Occipital lobe (tissue), 2 donors: Measurements from ENCODE around the gene NKIRAS1. TPM values are rescaled to one million over a fixed set of nuclear protein-coding genes. Genes with fewer than 3 reads are reported as not detected.

Experiments used
- DNase-seq: peaks from one replicate; lab custom pipeline; 2025; lab: John Stamatoyannopoulos, UW
- total RNA-seq: library from RNA; depleted of rRNA; stranded (reverse); fragments of >200 nt; gene quantifications from one replicate; pipeline ENCODE4 v1.2.3, GENCODE V29; 2014

Gene NKIRAS1
- total RNA-seq, result 36.5 TPM

DNA sequence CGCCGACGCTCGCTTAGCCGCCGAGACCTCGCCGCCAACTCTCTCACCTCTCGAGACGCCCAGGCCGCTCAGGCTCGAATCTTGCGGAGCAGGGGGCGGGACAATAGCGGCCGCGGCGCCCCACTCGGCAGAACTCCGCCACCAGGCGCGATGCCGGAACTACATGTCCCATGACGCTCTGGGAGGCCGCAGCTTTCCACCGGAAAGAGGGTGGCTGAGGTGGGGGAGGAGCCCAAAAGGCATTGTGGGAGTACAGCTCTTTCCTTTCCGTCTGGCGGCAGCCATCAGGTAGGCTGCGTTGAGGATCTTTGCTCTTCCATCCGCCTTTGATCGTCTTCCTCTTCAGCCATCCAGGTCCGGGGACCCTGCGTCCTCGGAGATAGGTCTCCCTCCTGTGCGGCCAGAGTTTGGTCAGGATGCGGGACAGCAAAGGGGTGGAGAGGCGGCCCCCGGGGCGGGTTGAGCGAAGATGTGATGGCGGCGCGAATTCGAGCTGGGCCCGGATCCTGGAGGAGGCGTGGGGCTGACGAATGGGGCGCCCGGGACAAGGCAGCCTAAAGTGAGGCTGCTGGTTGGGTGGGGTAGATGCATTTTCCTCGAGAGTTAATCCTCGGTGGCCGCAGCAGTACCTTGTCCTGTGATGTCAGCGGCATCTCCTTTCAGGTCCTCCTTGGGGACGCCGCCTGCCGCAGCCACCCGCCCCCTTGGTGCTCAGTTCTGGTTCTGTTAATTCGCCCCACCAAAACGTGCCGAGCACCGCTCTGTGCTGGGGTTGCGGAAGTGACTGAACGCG is at the start of gene NKIRAS1, which contains the start of gene RPL15:
Gene NKIRAS1, minus strand, starts transcription at position 105 of the 793 bp plus-strand sequence. CDS start 6,086 bp downstream, outside the sequence.
Gene RPL15, plus strand, starts transcription at position 247 of the 793 bp plus-strand sequence. CDS start 728 bp downstream, outside the sequence.
- peak; percentile 95 for DNase-seq

DNA sequence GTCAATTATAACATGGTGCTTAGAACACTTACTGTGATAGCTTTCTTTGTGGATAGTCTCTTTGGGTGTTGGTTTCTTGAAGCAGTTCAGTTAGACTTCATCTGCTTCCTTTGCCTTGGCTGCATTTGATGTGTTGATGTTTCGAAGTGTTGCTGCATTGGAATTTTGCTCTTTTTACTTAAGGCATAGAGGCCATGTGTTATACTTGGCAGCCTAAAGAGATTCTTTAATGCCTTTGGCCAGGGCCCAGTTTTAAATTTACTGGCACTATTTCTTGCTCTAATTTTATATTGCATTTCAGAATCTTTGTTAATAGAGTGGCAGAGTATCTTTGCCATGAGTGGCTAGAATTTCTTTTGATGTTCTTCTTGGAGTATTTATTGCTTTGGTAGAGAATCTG is 49.5 kb upstream of the NKIRAS1 start:
- no peak for DNase-seq

DNA sequence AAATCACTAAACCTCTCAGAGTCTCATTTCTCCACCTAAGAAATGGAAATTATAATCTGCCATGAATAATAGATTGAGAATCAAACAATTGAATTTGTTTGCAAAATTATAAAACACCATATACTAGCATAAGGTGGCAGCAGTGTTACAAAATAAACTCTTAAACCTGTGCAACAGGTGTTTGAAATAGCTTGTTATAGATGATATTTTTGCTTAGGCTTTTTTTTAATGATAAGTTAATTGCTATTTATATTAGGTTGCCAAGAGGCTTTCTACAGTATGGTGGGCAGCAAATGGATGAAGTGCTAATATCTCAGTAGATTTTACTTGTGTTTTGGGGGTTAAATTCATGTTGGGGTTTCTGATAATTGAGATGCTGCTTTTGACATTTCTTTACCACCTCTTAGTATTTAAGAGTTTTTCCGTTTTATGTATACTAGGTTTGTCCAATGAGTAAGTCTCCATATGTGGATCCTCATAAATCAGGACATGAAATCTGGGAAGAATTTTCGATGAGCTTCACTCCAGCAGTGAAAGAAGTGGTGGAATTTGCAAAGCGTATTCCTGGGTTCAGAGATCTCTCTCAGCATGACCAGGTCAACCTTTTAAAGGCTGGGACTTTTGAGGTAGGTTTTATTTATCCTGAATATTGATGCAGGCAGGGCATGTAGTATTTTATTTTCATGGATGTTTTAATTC is 47.9 kb upstream of the NKIRAS1 start:
- no peak for DNase-seq

GRCh38 chr3:23961913-23962312 is 45.1 kb upstream of the NKIRAS1 start:
- DNase-seq, result no peak

DNA sequence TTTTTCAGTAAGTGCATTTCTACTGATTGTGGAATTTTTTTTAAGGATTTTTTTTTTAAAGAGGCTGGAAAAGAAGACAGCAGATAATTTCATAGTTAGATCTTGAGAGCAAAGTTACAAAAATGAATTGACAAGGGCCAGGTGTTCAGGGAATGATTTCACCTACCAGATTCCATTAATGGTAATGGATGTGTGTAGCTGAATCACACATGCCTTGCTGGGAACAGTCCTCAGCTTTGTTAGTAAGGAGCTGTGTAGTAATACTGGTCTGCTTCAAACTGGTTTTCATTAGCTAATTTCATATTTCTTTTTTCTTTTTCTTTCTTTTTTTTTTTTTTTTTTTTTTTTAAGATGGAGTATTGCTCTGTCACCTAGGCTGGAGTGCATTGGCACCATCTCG is 44.3 kb upstream of the NKIRAS1 start:
- no peak for DNase-seq

- no peak for DNase-seq
These were observed 43.9 kb upstream of the NKIRAS1 start for GRCh38 chr3:23960649-23961048.

DNA sequence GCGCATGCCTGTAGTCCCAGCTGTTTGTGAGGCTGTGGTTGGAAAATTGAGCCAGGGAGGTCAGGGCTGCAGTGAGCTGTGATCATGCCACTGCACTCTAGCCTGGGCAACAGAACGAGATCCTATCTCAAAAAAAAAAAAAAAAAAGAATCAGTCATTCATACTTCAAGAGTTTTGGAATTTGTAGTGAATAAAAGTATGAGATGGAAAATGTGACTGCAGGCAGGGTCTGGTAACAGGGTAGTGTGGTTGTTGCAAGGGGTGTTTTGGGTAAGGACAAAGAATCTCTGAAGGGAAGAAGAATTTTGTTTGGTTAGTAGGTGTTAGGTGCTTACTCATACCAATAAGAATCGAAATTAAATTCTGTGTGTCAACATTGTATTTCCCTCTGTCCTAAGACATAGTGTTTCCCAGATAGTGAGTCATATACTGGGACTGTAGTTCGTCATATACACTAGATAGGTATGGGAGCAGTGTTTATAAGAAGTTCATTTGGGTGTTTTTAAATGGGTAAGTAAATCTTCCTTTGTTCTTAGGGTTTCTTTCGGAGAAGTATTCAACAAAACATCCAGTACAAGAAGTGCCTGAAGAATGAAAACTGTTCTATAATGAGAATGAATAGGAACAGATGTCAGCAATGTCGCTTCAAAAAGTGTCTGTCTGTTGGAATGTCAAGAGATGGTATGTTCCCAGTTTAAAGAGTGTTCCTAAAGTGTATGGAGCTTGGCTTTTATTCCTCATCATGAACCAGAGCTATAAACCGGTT is 42.5 kb upstream of the NKIRAS1 start:
- no peak for DNase-seq

- DNase-seq, result no peak
These were observed 39.9 kb upstream of the NKIRAS1 start for GRCh38 chr3:23956701-23957100.

DNA sequence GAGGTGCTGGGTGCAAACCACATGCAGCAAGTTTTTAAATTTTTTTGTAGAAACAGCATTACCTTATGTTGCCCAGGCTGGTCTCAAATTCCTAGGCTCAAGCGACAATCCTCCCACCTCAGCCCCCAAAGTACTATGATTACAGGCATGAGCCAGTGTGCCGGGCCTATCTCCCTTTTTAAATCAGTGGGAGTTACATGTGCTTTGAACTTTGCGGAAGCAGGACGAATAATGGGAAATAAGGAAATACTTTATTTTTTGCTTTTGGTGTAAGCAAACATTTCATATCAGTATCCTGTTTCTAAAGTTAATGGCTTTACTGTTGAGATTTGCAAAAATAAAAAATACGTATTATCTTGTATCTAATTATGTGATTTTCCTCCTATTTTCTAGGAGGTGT is 37.4 kb upstream of the NKIRAS1 start:
- DNase-seq, result no peak

- DNase-seq, result no peak
These were observed 36.7 kb upstream of the NKIRAS1 start for GRCh38 chr3:23953523-23953922.

DNA sequence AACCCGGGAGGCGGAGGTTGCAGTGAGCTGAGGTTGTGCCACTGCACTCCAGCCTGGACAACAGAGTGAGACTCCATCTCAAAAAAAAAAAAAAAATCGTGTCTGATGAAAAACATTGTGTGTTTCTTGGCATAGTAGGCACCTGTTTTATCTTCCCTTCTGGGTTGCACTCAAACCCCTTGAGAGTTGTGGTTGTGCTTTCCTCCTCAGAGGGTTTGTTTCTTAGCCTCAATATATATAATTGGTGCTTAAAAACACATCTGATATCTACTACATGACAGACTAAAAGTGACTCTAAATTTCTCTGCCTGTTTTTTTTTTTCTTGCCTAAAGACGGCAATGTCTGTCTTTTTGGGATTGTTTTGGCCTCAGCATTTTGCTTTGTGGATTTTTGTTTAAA is 35.9 kb upstream of the NKIRAS1 start:
- DNase-seq, result no peak

DNA sequence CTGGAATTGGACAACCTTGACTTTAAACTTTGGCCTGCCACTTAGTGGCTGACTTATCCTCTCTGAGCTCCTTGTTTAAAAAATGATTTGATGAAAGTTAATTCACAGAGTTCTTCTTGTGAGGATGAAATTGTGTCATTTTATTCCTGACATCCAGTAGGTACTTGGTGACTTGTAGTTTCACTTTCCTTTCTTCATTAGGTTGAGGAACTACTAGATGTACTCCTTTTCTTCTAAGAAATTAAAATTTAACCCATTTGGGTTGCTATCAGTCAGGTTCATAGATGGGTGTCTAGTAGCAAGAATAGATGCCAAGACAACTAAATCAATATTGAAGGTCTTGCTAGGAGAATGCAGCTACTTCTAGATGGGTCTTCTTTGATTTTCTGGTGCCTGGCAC is 33.5 kb upstream of the NKIRAS1 start:
- DNase-seq, result no peak

DNA sequence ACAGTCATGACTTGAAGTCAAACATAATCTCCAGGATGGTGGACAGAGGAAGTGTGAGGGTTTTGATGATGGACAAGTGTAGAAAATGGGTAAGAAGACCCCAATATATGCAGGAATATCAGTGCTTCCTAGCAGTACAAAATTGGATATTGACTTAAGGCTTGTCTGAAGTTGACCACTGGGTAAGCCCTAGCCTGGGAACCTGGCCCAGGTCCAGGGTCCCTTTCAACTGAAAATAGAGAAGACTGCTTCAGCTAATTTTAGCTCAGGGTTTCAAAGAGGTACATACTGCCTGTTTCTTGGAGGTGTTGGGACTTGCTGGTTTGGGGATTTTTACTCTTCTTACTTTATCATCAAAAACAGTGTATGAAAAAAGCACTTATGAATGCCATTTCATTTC is 33.0 kb upstream of the NKIRAS1 start:
- no peak for DNase-seq

GRCh38 chr3:23948761-23949160 is 32.0 kb upstream of the NKIRAS1 start:
- no peak for DNase-seq

GRCh38 chr3:23945913-23946687 is 29.3 kb upstream of the NKIRAS1 start:
- DNase-seq, result peak; percentile 95

- DNase-seq, result no peak
These were observed 28.8 kb upstream of the NKIRAS1 start for GRCh38 chr3:23945663-23945912.

DNA sequence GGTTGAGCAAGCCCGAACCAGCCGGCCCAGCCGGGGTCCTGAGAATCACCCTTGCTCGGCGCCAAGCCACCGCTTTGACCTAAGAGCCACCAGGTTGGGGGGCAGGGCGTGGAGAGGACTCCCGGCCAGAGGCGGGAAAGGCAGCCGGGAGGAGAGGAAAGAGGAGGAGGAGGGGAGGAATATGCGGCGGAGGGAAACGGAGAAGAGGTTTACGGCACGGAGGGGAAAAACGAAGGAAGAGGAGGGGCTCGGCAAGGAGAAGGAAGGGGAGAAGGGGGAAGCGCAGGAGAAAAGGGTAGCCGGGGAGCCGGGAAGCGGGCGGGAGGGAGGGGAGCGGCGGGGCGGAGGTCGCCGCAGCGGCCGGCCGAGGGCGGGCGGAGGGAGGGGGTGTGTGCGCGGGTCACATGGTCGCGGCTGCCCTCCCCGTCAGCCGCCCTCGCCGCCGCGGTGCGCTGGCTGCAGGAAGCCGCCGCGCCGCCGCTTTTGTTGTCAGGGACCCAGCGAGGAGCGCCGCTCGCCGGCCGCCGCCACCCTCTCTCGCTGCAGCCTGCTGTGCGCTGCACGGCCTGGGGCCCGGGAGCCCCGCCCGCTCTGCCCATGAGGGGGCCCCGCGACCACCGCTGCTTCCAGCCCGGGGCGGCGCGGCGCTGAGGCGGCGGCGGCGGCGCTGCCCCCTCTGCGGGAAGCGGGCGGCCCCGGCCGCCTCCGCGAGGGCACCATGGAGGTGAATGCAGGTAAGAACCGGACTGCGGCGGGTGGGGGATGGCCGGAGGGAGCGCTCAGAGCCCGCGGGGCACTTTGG is 28.3 kb upstream of the NKIRAS1 start, which contains the start of gene NR1D2:
Gene NR1D2, plus strand, starts transcription at position 426 of the 802 bp plus-strand sequence. Its CDS starts 293 bp downstream, at position 719.
- DNase-seq, result peak; percentile 78

DNA sequence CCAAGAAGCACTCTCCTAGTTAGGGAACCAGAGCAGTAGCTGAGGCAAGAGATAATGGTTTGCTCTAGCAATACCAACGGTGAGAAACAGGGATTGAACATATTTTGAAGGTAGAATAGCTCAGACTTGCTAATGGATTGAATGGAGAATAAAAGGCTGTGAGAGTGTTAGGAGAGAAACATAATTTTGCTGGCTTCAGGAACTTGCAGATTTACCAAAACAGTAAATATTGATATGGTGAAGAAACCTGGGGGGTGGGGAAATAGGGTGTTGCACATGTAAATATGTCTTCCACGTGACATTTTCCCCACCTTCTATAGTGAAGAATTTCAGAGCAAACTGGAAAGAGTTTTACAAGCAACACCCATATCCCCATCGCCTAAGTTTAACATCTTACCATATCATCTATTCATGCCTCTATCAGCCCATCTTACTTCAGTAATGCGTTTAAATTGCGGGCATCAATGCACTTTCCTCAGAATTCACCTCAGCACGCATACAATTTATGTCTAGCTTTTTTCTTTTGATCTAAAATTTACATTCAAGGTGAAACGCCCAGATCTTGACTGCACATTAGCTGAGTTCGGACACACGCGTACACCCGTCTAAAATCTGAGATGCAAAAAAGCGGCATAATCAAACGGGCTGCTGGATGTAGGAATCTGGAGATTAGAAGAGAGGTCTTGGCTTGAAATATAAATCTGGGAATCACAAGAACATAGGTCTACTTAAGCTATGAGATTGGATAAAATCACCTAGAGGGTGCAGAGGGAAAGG is 27.4 kb upstream of the NKIRAS1 start:
- no peak for DNase-seq

DNA sequence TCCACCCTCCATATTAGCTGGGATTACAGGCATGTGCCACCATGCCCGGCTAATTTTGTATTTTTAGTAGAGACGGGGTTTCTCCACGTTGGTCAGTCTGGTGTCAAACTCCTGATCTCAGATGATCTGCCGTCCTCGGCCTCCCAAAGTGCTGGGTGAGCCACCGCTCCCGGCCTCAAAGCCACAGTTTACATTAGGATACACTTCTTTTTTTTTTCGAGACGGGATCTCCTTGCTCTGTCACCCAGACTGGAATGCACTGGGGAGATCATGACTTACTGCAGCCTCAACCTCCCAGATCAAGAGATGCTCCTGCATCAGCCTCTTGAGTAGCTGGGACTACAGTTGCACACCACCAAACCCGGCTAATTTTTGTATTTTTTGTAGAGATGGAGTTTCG is 25.8 kb upstream of the NKIRAS1 start:
- DNase-seq, result no peak

- DNase-seq, result no peak
These were observed 24.6 kb upstream of the NKIRAS1 start for GRCh38 chr3:23941440-23941839.
